SK-N-SH treated with all-trans-retinoic acid at 6 μM for 48 hours (cell line): ENCODE results near the gene STATH.
"Not testable (repeated sequence)": the region's sequence is repeated elsewhere in the genome, so short reads cannot be mapped to it uniquely, and the experiment has no call there.

Experiments used
- ATAC-seq: fragments of 200-7000 bp; cut with Tn5 transposase; 3 replicates; pipeline ENCODE4 v1.9.1; 2020; ENCODE audit warnings: mild to moderate bottlenecking, moderate library complexity
- ARNTL ChIP-seq: fragments of 450-650 bp; formaldehyde crosslinking; IDR thresholded peaks from 2 replicates; pipeline ENCODE4 v1.5.0; 2020; ENCODE audit warnings: low read depth, mild to moderate bottlenecking, moderate library complexity, borderline replicate concordance
- BACH2 ChIP-seq: fragments of 250-450 bp; sonication (Bioruptor Pico); IDR thresholded peaks from 2 replicates; pipeline ENCODE4 v1.9.0; 2021; ENCODE audit warnings: mild to moderate bottlenecking, borderline replicate concordance
- CSRNP3 ChIP-seq: fragments of 250-450 bp; sonication (Bioruptor Pico); IDR thresholded peaks from 2 replicates; pipeline ENCODE4 v1.5.1; 2021; ENCODE audit warnings: mild to moderate bottlenecking, moderate library complexity
- ESRRG ChIP-seq: fragments of 250-450 bp; sonication (Bioruptor Pico); IDR thresholded peaks from 2 replicates; pipeline ENCODE4 v1.6.1; 2021; ENCODE audit warnings: mild to moderate bottlenecking
- GLIS3 ChIP-seq: fragments of 250-450 bp; sonication (Bioruptor Pico); IDR thresholded peaks from 2 replicates; pipeline ENCODE4 v1.5.0; 2020; ENCODE audit warnings: mild to moderate bottlenecking, moderate library complexity
- ISL1 ChIP-seq: fragments of 250-450 bp; sonication (Bioruptor Pico); IDR thresholded peaks from 2 replicates; pipeline ENCODE4 v2.1.2; 2022; ENCODE audit warnings: mild to moderate bottlenecking, moderate library complexity
- OSR1 ChIP-seq: fragments of 250-450 bp; sonication (Bioruptor Pico); IDR thresholded peaks from 2 replicates; pipeline ENCODE4 v1.8.0; 2022; ENCODE audit warnings: moderate library complexity, mild to moderate bottlenecking, inconsistent platforms
- POU6F1 ChIP-seq: fragments of 250-450 bp; sonication (Bioruptor Pico); IDR thresholded peaks from 2 replicates; pipeline ENCODE4 v1.8.0; 2021; ENCODE audit warnings: low read depth, mild to moderate bottlenecking, moderate library complexity, borderline replicate concordance
- PPARA ChIP-seq: fragments of 250-450 bp; sonication (Bioruptor Pico); IDR thresholded peaks from 2 replicates; pipeline ENCODE4 v1.5.0; 2020; ENCODE audit warnings: mild to moderate bottlenecking, borderline replicate concordance
- RARB ChIP-seq: fragments of 250-450 bp; sonication (Bioruptor Pico); IDR thresholded peaks from 2 replicates; pipeline ENCODE4 v1.8.0; 2021; ENCODE audit warnings: mild to moderate bottlenecking, moderate library complexity
- SNAI2 ChIP-seq: fragments of 250-450 bp; sonication (Bioruptor Pico); IDR thresholded peaks from 2 replicates; pipeline ENCODE4 v1.5.0; 2020; ENCODE audit warnings: mild to moderate bottlenecking, moderate library complexity
- TCF4 ChIP-seq: fragments of 250-450 bp; sonication (Bioruptor Pico); IDR thresholded peaks from 2 replicates; pipeline ENCODE4 v1.8.0; 2021; ENCODE audit warnings: mild to moderate bottlenecking, moderate library complexity, borderline replicate concordance
- TOX ChIP-seq: fragments of 250-450 bp; sonication (Bioruptor Pico); IDR thresholded peaks from 2 replicates; pipeline ENCODE4 v1.8.0; 2021; ENCODE audit warnings: mild to moderate bottlenecking, moderate library complexity, borderline replicate concordance
- TSHZ2 ChIP-seq: fragments of 250-450 bp; sonication (Bioruptor Pico); IDR thresholded peaks from 2 replicates; pipeline ENCODE4 v1.5.0; 2020; ENCODE audit warnings: mild to moderate bottlenecking, moderate library complexity
- ZC3H10 ChIP-seq: fragments of 250-450 bp; sonication (Bioruptor Pico); IDR thresholded peaks from 2 replicates; pipeline ENCODE4 v1.5.1; 2021; ENCODE audit warnings: mild to moderate bottlenecking, moderate library complexity
- ZFP3 ChIP-seq: fragments of 250-450 bp; sonication (Bioruptor Pico); IDR thresholded peaks from 2 replicates; pipeline ENCODE4 v1.5.0; 2020; ENCODE audit warnings: mild to moderate bottlenecking, moderate library complexity
- ZFP30 ChIP-seq: fragments of 450-650 bp; formaldehyde crosslinking; IDR thresholded peaks from 2 replicates; pipeline ENCODE4 v1.5.0; 2022; ENCODE audit warnings: mild to moderate bottlenecking, moderate library complexity
- ZNF565 ChIP-seq: fragments of 450-650 bp; formaldehyde crosslinking; conservative IDR thresholded peaks from 2 replicates; pipeline ENCODE4 v1.5.0; 2020; ENCODE audit warnings: low read depth, mild to moderate bottlenecking, moderate library complexity
- ZNF70 ChIP-seq: fragments of 450-650 bp; formaldehyde crosslinking; IDR thresholded peaks from 2 replicates; pipeline ENCODE4 v1.5.0; 2020; ENCODE audit warnings: mild to moderate bottlenecking, moderate library complexity
- ZNF8 ChIP-seq: fragments of 450-650 bp; formaldehyde crosslinking; IDR thresholded peaks from 2 replicates; pipeline ENCODE4 v1.5.0; 2020; ENCODE audit warnings: mild to moderate bottlenecking, moderate library complexity
- TF ChIP-seq, protein P1 (sequence below): fragments of 250-450 bp; sonication (Bioruptor Pico); IDR thresholded peaks from 2 replicates; pipeline ENCODE4 v1.5.1; 2020; ENCODE audit warnings: low read depth, mild to moderate bottlenecking, moderate library complexity
- TF ChIP-seq, protein P2 (sequence below): fragments of 250-450 bp; sonication (Bioruptor Pico); IDR thresholded peaks from 2 replicates; pipeline ENCODE4 v1.8.0; 2020; ENCODE audit warnings: mild to moderate bottlenecking, moderate library complexity, borderline replicate concordance

STATH gene

DNA sequence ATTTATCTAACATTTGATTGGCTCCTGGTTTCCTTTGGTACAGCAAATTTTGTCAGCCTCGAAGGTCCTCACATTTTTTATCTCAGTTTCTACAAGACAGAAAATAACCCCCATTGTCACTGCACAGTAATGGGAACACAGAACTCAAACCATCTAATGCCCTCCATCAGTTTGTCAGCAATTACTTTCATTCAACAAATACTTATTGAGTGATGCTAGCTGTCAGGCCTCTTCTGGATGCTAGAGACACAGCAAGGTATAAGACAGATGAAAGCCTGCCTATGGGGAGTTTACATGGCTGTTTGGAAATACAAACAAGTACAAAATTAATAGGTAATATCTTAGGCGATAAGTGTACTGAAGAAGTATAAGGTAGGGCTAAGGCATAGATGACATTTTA lies 27.5 kb downstream of the STATH start:
- ATAC-seq, result no peak
- no peak for TF ChIP-seq TOX
- no peak for TF ChIP-seq GLIS3
- TF ChIP-seq ZC3H10 (CRISPR knock-in tag), result no peak
- TF ChIP-seq ZFP30 (CRISPR knock-in tag), result no peak
- TF ChIP-seq CSRNP3, result no peak
- TF ChIP-seq RARB (CRISPR knock-in tag), result no peak
- no peak for TF ChIP-seq ARNTL (CRISPR knock-in tag)
- no peak for TF ChIP-seq PPARA
- TF ChIP-seq ZFP3, result no peak
- TF ChIP-seq ISL1 (CRISPR knock-in tag), result no peak
- no peak for TF ChIP-seq SNAI2 (CRISPR knock-in tag)
- TF ChIP-seq, protein P1, sequence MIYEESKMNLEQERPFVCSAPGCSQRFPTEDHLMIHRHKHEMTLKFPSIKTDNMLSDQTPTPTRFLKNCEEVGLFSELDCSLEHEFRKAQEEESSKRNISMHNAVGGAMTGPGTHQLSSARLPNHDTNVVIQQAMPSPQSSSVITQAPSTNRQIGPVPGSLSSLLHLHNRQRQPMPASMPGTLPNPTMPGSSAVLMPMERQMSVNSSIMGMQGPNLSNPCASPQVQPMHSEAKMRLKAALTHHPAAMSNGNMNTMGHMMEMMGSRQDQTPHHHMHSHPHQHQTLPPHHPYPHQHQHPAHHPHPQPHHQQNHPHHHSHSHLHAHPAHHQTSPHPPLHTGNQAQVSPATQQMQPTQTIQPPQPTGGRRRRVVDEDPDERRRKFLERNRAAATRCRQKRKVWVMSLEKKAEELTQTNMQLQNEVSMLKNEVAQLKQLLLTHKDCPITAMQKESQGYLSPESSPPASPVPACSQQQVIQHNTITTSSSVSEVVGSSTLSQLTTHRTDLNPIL (CRISPR knock-in tag), result no peak
- TF ChIP-seq TSHZ2 (CRISPR knock-in tag), result no peak
- no peak for TF ChIP-seq ESRRG (CRISPR knock-in tag)
- no peak for TF ChIP-seq ZNF70 (CRISPR knock-in tag)
- TF ChIP-seq, all 23 proteins: peak for 0

- no peak for ATAC-seq
- TF ChIP-seq PPARA, result no peak
- TF ChIP-seq BACH2 (CRISPR knock-in tag), result no peak
- TF ChIP-seq POU6F1, result no peak
- TF ChIP-seq ISL1 (CRISPR knock-in tag), result no peak
- no peak for TF ChIP-seq OSR1
- no peak for TF ChIP-seq ZFP30 (CRISPR knock-in tag)
- TF ChIP-seq GLIS3, result no peak
- TF ChIP-seq SNAI2 (CRISPR knock-in tag), result no peak
- no peak for TF ChIP-seq ZNF8 (CRISPR knock-in tag)
- no peak for TF ChIP-seq ZFP3
- no peak for TF ChIP-seq ZNF565 (CRISPR knock-in tag)
- TF ChIP-seq ZNF70 (CRISPR knock-in tag), result no peak
- no peak for TF ChIP-seq CSRNP3
- TF ChIP-seq, protein P2, sequence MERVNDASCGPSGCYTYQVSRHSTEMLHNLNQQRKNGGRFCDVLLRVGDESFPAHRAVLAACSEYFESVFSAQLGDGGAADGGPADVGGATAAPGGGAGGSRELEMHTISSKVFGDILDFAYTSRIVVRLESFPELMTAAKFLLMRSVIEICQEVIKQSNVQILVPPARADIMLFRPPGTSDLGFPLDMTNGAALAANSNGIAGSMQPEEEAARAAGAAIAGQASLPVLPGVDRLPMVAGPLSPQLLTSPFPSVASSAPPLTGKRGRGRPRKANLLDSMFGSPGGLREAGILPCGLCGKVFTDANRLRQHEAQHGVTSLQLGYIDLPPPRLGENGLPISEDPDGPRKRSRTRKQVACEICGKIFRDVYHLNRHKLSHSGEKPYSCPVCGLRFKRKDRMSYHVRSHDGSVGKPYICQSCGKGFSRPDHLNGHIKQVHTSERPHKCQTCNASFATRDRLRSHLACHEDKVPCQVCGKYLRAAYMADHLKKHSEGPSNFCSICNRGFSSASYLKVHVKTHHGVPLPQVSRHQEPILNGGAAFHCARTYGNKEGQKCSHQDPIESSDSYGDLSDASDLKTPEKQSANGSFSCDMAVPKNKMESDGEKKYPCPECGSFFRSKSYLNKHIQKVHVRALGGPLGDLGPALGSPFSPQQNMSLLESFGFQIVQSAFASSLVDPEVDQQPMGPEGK (CRISPR knock-in tag), result no peak
- TF ChIP-seq ESRRG (CRISPR knock-in tag), result no peak
- TF ChIP-seq, protein P1 (CRISPR knock-in tag), result no peak
- no peak for TF ChIP-seq RARB (CRISPR knock-in tag)
- no peak for TF ChIP-seq TCF4 (CRISPR knock-in tag)
- TF ChIP-seq ARNTL (CRISPR knock-in tag), result no peak
Measured at GRCh38 chr4:70027011-70027410, 31.2 kb downstream of the STATH start.

DNA sequence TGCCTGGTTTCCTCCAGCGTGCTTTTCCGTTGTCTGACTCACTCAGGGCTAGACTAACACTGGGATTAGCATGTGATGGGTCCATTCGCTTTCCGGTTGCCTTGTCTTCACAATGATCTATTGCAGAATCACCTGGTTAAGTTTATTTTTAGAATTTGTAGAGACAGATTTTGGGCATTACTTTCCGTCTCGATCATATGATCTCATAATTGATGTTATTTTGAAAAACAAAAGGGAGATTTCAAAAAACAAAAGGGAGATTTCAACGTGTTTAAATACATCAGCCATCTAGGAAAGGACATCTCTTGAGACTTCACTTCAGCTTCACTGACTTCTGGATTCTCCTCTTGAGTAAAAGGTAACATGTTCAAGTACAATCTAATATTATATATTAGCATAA lies 32.4 kb downstream of the STATH start, which contains the start of gene HTN3:
Gene HTN3, plus strand, starts transcription at position 301 of the 400 bp plus-strand sequence. CDS start 2,282 bp downstream, outside the sequence.
- ATAC-seq, result not testable (repeated sequence)

- not testable (repeated sequence) for ATAC-seq
Measured at GRCh38 chr4:70037559-70037958, 41.8 kb downstream of the STATH start.

GRCh38 chr4:70039928-70040327 lies 44.2 kb downstream of the STATH start:
- ATAC-seq, result not testable (repeated sequence)
